Right ventricle myocardium superior (tissue), 1 donor: ENCODE data around the gene POLR1G. TPM values are rescaled to one million over a fixed set of nuclear protein-coding genes. Genes with fewer than 3 reads are reported as not detected.
A peak's percentile ranks its signal among the peaks of the same experiment; 100 is the strongest.
"Not testable (repeated sequence)": the region's sequence is repeated elsewhere in the genome, so short reads cannot be mapped to it uniquely, and the experiment has no call there.

ENCODE experiments used
- ATAC-seq: fragments of 200-7000 bp; cut with Tn5 transposase; one replicate; pipeline ENCODE4 v1.9.1; 2020; ENCODE audit warnings: mild to moderate bottlenecking; ENCODE audit not compliant: poor library complexity
- DNase-seq: peaks from one replicate; pipeline ENCODE4 v3.0.0-alpha.2; 2020
- intact Hi-C: fragments of 100-400 bp; cut with DNase I; formaldehyde crosslinking; loops from one replicate; pipeline ENCODE4 v1.11.2; 2022
- total RNA-seq: library from RNA; stranded (reverse); fragmentation: NEBNext Ultra II Directional; extraction: Animal tissue kit (Norgen Biotek cat#: 25700); gene quantifications from one replicate; pipeline ENCODE4 v1.2.1, GENCODE V29; 2021
- donor health status: DM: no; HTN: yes; CAD: no; lungs with severe emphysema.

The POLR1G gene
- total RNA-seq, 1 donor from 2014 or later = 7.7 TPM

DNA sequence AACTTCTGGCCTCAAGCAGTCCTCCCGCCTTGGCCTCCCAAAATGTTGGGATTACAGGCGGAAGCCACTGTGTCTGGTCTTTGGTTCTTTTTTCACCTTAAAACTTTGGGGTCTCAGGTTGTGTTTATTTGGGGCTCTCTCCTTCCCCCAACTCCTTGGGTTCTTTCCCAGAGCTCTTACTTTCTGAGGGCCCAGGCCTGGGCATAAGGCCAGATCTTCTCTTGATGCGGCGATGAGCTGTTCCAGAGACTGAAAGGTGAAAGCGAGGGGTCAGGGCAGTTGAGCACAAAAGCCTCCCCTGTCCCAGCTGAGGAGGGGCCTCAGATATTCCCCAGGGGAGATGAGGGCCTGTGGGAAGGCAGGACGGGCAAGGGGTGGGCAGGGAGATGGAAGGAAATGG, 7.1 kb downstream of the POLR1G start:
- intact Hi-C loops = no loop called here
- DNase-seq (peak; percentile 37), ATAC-seq (peak; percentile 10)

DNA sequence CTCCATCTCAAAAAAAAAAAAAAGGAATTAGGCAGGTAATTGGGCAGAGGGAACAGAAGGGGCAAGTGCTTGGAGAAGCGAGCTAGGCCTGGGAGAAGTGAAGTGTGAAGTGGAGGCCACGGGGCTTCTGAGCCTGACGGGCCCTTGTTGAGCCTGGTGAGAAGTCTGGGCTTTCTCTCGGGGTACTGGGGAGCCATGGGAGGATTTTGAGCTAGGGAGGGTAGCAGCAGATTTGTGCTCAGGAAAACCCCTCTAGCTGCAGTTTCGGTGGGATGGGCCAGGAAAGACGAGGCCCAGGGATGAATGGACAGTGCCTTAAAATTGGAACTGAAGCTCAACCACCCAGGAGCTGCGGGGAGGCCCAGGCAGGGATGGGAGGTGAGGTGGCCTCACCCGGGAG, 8.0 kb downstream of the POLR1G start:
- ATAC-seq = no peak
- peak; percentile 4 for DNase-seq
- intact Hi-C loops = no loop called here

- DNase-seq = peak; percentile 3
- no peak for ATAC-seq
- intact Hi-C loops = no loop called here
Observed at GRCh38 chr19:45417151-45417550, 10.7 kb downstream of the POLR1G start.

DNA sequence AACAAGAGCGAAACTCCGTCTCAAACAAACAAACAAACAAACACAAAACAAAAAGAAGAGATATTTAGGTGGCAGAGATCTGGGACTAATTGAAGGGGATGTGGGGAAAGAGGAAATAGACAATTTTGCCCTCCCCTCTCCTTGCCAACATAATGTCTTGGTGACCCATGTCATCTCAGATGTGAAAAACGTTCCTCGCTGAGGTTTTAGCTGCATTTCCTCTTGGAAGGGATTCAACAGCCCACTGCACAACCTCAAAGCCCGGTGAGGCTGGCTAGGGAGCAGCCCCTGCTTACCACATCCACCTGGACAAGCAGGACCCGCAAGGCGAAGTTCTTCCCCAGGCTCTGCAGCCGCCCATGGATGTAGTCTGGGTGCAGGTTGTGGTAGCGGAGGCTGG, 12.4 kb downstream of the POLR1G start:
- ATAC-seq = no peak
- no peak for DNase-seq
- intact Hi-C loops = no loop called here

DNA sequence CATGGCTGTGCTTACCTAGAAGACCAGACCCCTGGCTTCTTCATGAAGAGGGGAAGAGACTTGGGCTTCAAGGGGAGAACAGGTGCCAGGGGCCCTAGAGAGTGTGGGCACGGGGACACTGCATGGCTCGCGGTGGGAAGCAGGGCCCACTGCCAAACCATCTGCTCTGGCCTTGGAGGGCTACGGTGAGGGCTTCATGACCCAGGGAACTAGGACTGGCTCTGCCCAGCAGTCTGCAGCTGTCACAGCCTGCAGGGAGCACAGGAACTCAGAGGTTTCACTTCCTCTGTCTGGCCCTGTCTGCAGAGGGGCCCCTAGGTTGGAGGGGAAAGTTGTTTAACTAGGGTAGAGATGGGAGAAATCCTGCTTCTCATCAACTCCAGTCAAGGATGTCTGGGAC, 13.0 kb downstream of the POLR1G start:
- ATAC-seq (no peak), DNase-seq (peak; percentile 63)

GRCh38 chr19:45419895-45420294, 13.5 kb downstream of the POLR1G start:
- DNase-seq (no peak), ATAC-seq (no peak)
- intact Hi-C loops = no loop called here

More for the DNA sequence above, 13.0 kb downstream of the POLR1G start:
- intact Hi-C loops = no loop called here

DNA sequence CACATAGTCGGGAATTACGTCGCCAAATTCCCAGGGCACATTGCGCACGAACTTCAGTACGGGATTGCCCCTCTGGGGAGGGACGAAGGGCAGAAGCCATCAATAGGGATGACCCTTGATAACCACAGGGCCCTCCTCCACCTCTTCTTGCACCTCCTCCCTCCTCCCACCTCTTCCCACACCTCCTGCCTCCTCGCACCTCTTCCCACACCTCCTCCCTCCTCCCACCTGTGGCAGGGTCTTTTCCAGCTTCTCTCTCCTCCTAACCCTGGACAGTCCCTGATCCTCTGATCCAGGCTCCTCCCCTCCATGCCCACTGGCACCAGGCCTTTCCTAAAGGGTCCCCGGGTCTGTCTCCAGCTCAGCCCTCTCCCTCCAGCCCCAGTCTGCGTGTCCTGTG, 13.9 kb downstream of the POLR1G start:
- DNase-seq (no peak), ATAC-seq (no peak)
- intact Hi-C loops = no loop called here

GRCh38 chr19:45420871-45421270, 14.4 kb downstream of the POLR1G start:
- intact Hi-C loops = no loop called here
- ATAC-seq (no peak), DNase-seq (no peak)

GRCh38 chr19:45421947-45422498, 15.6 kb downstream of the POLR1G start:
- ATAC-seq (no peak), DNase-seq (no peak)
- intact Hi-C loops = no loop called here

DNA sequence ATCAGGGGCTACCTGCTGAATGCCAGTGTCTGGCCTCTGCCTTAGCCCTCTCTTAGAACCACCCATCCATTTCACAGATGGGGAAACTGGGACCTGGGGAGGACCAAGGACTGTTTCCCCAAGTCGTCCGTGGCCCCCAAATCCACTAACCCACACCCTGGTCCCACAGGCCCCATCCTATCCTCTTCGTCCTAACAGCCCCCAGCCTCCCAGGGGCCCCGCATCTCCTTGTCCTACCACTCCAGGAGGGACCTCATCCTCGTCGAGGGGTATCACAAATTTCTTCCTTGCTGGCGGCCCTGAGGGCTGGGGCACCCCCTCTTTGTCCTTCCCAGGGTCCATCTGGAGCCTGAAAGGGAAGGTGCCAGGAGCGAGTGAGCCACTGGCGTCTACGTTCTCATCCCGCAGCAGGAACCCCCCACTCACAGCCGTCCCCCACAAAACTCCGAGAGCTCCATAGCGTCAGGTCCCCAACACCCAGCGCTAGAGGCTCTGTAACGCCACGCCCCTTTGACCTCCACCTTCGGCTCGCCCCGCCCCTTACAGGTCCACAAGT, 16.7 kb downstream of the POLR1G start:
- intact Hi-C loops = no loop called here
- ATAC-seq = no peak
- DNase-seq = no peak

- intact Hi-C loops = no loop called here
- ATAC-seq = peak; percentile 88
Observed at GRCh38 chr19:45423589-45424190, 17.2 kb downstream of the POLR1G start, which contains the start of gene ERCC1. Gene ERCC1 (minus strand): TSS chr19:45423917. CDS start chr19:45423374, 543 bp downstream.

GRCh38 chr19:45424191-45425058, 18.0 kb downstream of the POLR1G start:
- ATAC-seq (peak; percentile 19), DNase-seq (peak; percentile 74)
- intact Hi-C loops = no loop called here

More at GRCh38 chr19:45423589-45424190, 17.2 kb downstream of the POLR1G start, which contains the start of gene ERCC1:
- DNase-seq = peak; percentile 97

DNA sequence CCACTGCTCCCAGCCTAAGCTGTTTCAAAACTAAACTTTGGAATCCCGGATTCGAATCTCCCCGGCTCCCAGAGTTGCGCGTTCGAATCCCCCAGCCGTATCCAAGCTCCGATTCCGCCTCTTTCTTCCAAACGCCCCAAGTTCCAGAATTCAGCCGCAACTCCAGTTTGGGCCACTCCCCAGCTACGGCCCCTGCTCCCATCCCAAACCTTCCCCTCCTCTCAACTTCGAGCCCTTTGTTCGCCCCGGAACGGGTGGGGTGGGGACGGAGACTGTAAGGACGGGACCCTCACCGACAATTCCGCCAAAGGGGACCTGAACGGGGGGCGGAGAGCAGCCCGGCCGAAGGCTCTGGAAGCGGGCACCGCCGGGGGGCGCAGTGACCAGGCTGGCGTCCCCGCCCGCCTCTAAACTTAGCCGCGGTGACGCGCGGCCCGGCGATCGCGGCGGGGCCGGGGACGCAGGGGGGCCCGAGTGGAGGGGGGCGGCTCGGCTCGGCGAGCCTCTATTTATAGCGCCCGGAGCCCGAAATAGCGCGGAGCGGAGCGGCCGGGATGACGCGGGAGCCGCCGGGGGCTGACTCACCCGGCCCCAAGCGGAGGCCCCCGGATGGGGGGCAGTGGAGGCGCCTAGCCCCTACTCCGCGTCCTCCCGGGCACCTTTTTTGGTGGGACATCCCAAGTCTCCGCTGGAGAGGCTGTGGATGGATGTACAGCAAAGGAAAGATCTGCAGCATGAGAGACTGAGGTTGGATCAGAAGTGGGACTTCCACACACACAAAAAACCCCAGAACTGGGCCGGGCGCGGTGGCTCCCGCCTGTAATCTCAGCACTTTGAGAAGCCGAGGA, 22.2 kb downstream of the POLR1G start:
- DNase-seq (peak; percentile 78), ATAC-seq (peak; percentile 78)
- intact Hi-C loops = no loop called here

DNA sequence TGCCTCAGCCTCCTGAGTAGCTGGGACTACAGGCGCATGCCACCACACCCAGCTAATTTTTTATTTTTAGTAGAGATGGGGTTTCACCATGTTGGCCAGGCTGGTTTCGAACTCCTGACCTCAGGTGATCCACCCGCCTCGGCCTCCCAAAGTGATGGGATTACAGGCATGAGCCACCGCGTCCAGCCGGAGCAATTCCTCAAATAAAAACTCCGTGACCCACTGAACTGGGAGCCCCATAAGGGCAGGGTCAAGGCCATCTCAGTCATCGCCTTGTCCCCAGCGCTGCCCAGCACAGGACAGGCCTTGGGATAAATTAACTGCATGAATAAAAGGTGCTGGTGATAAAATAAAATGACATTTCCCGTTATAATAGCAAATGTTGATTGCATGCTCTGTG, 23.5 kb downstream of the POLR1G start:
- DNase-seq, ATAC-seq, intact Hi-C loops: not testable (repeated sequence)

GRCh38 chr19:45431008-45431407, 24.6 kb downstream of the POLR1G start:
- DNase-seq, intact Hi-C loops, ATAC-seq: not testable (repeated sequence)

DNA sequence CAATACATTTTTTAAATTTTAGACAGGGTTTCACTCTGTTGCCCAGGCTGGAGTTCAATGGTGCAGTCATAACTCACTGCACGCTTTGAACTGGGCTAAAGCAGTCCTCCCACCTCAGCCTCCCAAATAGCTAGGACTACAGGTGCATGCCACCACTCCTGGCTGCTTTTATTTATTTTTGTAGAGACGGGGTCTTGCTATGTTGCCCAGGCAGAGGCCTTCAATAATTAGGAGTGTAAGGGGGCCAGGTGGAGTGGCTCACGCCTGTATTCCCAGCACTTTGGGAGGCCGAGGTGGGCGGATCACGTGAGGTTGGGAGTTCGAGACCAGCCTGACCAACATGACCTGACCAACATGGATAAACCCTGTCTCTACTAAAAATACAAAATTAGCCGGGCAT, 26.1 kb downstream of the POLR1G start:
- intact Hi-C loops, DNase-seq, ATAC-seq: not testable (repeated sequence)

GRCh38 chr19:45437328-45437727, 30.9 kb downstream of the POLR1G start:
- intact Hi-C loops = no loop called here
- ATAC-seq = no peak

DNA sequence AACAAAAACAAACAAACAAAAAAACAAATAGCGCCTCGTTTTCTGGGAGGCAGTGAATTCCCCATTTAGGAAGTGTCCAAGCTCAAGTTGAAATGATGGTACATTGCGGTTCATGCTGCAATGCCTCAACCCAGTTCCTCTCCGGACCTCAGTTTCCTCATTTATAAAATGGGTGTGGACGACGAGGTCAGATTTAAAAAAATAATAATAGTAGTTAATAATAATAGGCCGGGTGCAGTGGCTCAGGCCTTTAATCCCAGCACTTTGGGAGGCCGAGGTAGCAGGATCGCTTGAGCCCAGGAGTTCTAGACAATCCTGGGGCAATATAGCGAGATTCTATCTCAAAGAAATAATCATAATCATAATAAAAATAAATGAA, 32.7 kb downstream of the POLR1G start:
- intact Hi-C loops = loop anchor here (1.0 kb wide), 1 partner anchor 39 kb away; no protein-coding TSS in a partner anchor
- no peak for ATAC-seq

More at GRCh38 chr19:45437328-45437727, 30.9 kb downstream of the POLR1G start:
- no peak for DNase-seq

More for the DNA sequence above, 32.7 kb downstream of the POLR1G start:
- no peak for DNase-seq
